HepG2 (cell line): ENCODE results near the gene MAP2K2. TPM values are rescaled to one million over a fixed set of nuclear protein-coding genes. Genes with fewer than 3 reads are reported as not detected.

Experiments
- EED ChIP-seq: sonication (generic); formaldehyde crosslinking; IDR thresholded peaks from 2 replicates; pipeline ENCODE4 v1.5.0; 2020; ENCODE audit warnings: mild to moderate bottlenecking, missing genetic modification reagents
- FOSL2 ChIP-seq: sonication (generic); formaldehyde crosslinking; IDR thresholded peaks from 2 replicates; pipeline ENCODE4 v1.4.0; 2020; ENCODE audit warnings: missing genetic modification reagents
- GATAD1 ChIP-seq: IDR thresholded peaks from 2 replicates; pipeline ENCODE4 v1.6.1; 2016; ENCODE audit warnings: missing genetic modification reagents, missing compliant biosample characterization
- HMGA1 ChIP-seq: sonication (generic); formaldehyde crosslinking; conservative IDR thresholded peaks from 2 replicates; pipeline ENCODE4 v1.4.0; 2020; ENCODE audit warnings: missing genetic modification reagents
- HOXA9 ChIP-seq: sonication (generic); formaldehyde crosslinking; IDR thresholded peaks from 2 replicates; pipeline ENCODE4 v1.8.1; 2022; ENCODE audit warnings: missing genetic modification reagents, mild to moderate bottlenecking, moderate library complexity, borderline replicate concordance
- MAZ ChIP-seq, 2 experiments: sonication (generic) in 1 of 2; formaldehyde crosslinking in 1 of 2; IDR thresholded peaks; 2 replicates each; pipeline versions ENCODE4 v1.5.0 to v1.6.1; 2012 to 2020; ENCODE audit warnings: low read depth in 2 of 2, mild to moderate bottlenecking in 2 of 2, borderline replicate concordance in 1 of 2, improper control_type of control experiment in 1 of 2, low read length in 1 of 2, missing genetic modification reagents in 1 of 2, moderate library complexity in 1 of 2
- MNT ChIP-seq: fragments of 450-650 bp; IDR thresholded peaks from 2 replicates; pipeline ENCODE4 v1.6.1; 2016
- NCOA1 ChIP-seq: sonication (generic); formaldehyde crosslinking; IDR thresholded peaks from 2 replicates; pipeline ENCODE4 v1.9.0; 2021; ENCODE audit warnings: missing genetic modification reagents
- PATZ1 ChIP-seq: sonication (generic); formaldehyde crosslinking; IDR thresholded peaks from 2 replicates; pipeline ENCODE4 v1.4.0; 2020; ENCODE audit warnings: missing genetic modification reagents
- POLR2G ChIP-seq: fragments of 200-400 bp; formaldehyde crosslinking; IDR thresholded peaks from 2 replicates; pipeline ENCODE4 v1.6.1; 2018; ENCODE audit warnings: mild to moderate bottlenecking, low read depth, low read length, moderate library complexity
- PPARG ChIP-seq: conservative IDR thresholded peaks from 2 replicates; pipeline ENCODE4 v1.6.1; 2016; ENCODE audit warnings: missing biosample characterization, missing genetic modification reagents
- RFX3 ChIP-seq: IDR thresholded peaks from 2 replicates; pipeline ENCODE4 v1.6.1; 2016; ENCODE audit warnings: missing biosample characterization, missing genetic modification reagents
- RFXAP ChIP-seq: sonication (generic); formaldehyde crosslinking; IDR thresholded peaks from 2 replicates; pipeline ENCODE4 v1.4.0; 2020; ENCODE audit warnings: missing genetic modification reagents, borderline replicate concordance
- SMC3 ChIP-seq: IDR thresholded peaks from 2 replicates; pipeline ENCODE4 v1.6.1; 2011; ENCODE audit warnings: low read length, improper control_type of control experiment
- ZNF121 ChIP-seq: sonication (generic); formaldehyde crosslinking; IDR thresholded peaks from 2 replicates; pipeline ENCODE4 v1.5.0; 2020; ENCODE audit warnings: mild to moderate bottlenecking, missing genetic modification reagents
- ZNF205 ChIP-seq: IDR thresholded peaks from 2 replicates; pipeline ENCODE4 v1.6.1; 2018; ENCODE audit warnings: missing biosample characterization, missing genetic modification reagents
- ZNF44 ChIP-seq: sonication (generic); formaldehyde crosslinking; IDR thresholded peaks from 2 replicates; pipeline ENCODE4 v1.5.1; 2020; ENCODE audit warnings: mild to moderate bottlenecking, missing genetic modification reagents
- ZNF816 ChIP-seq: sonication (generic); formaldehyde crosslinking; IDR thresholded peaks from 2 replicates; pipeline ENCODE4 v1.8.0; 2022; ENCODE audit warnings: missing genetic modification reagents, mild to moderate bottlenecking, borderline replicate concordance
- polyA plus RNA-seq, 8 experiments: library from polyadenylated mRNA; depleted of rRNA in 3 of 8; stranded (reverse) in 7 of 8; unstranded in 1 of 8; fragments of >200 nt; fragmentation: Illumina TruSeq in 4 of 8; extraction: Trizol in 4 of 8; gene quantifications; 2 replicates each; pipeline versions ENCODE4 v1.2.1 to v1.2.3, GENCODE V29; 2011 to 2016; ENCODE audit warnings: low read depth in 4 of 8, missing spikeins in 1 of 8, mixed read lengths in 1 of 8; ENCODE audit not compliant: insufficient read depth in 1 of 8
- total RNA-seq, 5 experiments: library from RNA; depleted of rRNA; stranded (reverse); fragments of >200 nt; fragmentation: Illumina TruSeq; extraction: Trizol; gene quantifications; 2 replicates each; pipeline ENCODE4 v1.2.3, GENCODE V29; 2016; ENCODE audit warnings: low read depth in 1 of 5
- TF ChIP-seq, protein P1 (sequence below): sonication (generic); formaldehyde crosslinking; conservative IDR thresholded peaks from 2 replicates; pipeline ENCODE4 v1.4.0; 2020; ENCODE audit warnings: mild to moderate bottlenecking, missing genetic modification reagents, moderate library complexity
- TF ChIP-seq, protein P2 (sequence below): sonication (generic); formaldehyde crosslinking; IDR thresholded peaks from 2 replicates; pipeline ENCODE4 v1.9.0; 2021; ENCODE audit warnings: missing genetic modification reagents, mild to moderate bottlenecking, borderline replicate concordance

MAP2K2 gene
- total and polyA plus RNA-seq, 2 of the 13 experiments (the other 11 are each of a cell fraction or from before 2014, with no cell fraction given) = 70.3 to 80.9 TPM

DNA sequence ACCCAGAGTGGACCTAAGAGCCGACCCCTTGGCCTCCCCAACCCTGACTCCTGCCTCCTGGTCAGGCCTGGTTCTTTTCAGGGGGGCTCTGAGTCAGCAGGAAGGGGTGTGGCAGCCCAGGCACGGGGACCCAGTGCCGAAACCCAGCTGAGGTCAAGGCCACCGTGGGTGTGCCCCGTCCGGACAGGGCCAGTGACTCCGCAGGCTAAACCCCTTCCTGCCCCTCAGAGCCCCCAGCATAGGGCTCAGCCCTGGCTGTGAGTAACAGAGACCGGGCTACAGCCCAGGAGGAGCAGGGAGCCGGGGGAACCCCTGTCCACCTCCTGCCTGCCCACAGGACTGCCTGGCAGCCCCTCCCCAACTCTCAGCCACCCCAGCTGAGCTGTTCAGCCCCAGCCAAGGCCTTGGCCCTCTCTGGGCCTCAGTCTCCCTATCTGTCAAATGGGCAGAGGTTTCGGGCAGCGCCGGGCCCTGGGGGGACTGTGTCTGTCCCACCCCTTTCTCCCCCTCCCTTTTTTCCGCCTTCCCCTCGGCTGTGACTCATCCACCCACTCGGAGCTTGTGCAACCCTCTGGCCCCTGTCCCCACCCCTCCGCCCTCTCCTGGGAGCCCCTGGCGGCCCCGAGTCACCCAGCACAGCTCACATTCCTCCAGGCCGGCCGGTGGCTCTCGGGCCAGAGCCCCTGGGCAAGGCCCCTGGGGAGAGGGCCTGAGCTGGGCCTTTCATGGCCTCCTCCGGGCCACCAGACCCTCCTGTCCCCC is 65.8 kb downstream of the MAP2K2 start (continued):
- TF ChIP-seq PPARG (CRISPR knock-in tag) (0 out of 2 replicates have a peak, but pooled peaks have one; percentile 5), ZNF205 (peak; percentile 81; the same call in 1 of the 2 replicates), HMGA1 (CRISPR knock-in tag) (no peak), ZNF816 (CRISPR knock-in tag) (no peak; the same call in 1 of the 2 replicates), RFXAP (peak; percentile 40; the same call in 1 of the 2 replicates), POLR2G (peak; percentile 78), PATZ1 (peak; percentile 96), GATAD1 (CRISPR knock-in tag) (peak; percentile 18; the same call in 1 of the 2 replicates), ZNF121 (CRISPR knock-in tag) (peak; percentile 32; the same call in 1 of the 2 replicates), MNT (no peak), ZNF44 (CRISPR knock-in tag) (0 out of 2 replicates have a peak, but pooled peaks have one; percentile 41), RFX3 (CRISPR knock-in tag) (no peak), FOSL2 (peak; percentile 96), HOXA9 (CRISPR knock-in tag) (peak; percentile 60; the same call in 1 of the 2 replicates), EED (peak; percentile 21), SMC3 (no peak), NCOA1 (CRISPR knock-in tag) (peak; percentile 37; the same call in 1 of the 2 replicates), MAZ (IDR thresholded peaks at IDR 0.05; ENCODE audit: borderline replicate concordance, low read depth, low read length) (peak; percentile 93), MAZ (CRISPR knock-in tag; IDR thresholded peaks at IDR 0.05; ENCODE audit: low read depth) (peak; percentile 74)
- TF ChIP-seq, protein P1, sequence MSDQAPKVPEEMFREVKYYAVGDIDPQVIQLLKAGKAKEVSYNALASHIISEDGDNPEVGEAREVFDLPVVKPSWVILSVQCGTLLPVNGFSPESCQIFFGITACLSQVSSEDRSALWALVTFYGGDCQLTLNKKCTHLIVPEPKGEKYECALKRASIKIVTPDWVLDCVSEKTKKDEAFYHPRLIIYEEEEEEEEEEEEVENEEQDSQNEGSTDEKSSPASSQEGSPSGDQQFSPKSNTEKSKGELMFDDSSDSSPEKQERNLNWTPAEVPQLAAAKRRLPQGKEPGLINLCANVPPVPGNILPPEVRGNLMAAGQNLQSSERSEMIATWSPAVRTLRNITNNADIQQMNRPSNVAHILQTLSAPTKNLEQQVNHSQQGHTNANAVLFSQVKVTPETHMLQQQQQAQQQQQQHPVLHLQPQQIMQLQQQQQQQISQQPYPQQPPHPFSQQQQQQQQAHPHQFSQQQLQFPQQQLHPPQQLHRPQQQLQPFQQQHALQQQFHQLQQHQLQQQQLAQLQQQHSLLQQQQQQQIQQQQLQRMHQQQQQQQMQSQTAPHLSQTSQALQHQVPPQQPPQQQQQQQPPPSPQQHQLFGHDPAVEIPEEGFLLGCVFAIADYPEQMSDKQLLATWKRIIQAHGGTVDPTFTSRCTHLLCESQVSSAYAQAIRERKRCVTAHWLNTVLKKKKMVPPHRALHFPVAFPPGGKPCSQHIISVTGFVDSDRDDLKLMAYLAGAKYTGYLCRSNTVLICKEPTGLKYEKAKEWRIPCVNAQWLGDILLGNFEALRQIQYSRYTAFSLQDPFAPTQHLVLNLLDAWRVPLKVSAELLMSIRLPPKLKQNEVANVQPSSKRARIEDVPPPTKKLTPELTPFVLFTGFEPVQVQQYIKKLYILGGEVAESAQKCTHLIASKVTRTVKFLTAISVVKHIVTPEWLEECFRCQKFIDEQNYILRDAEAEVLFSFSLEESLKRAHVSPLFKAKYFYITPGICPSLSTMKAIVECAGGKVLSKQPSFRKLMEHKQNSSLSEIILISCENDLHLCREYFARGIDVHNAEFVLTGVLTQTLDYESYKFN (CRISPR knock-in tag) = peak; percentile 64
- TF ChIP-seq, protein P2, sequence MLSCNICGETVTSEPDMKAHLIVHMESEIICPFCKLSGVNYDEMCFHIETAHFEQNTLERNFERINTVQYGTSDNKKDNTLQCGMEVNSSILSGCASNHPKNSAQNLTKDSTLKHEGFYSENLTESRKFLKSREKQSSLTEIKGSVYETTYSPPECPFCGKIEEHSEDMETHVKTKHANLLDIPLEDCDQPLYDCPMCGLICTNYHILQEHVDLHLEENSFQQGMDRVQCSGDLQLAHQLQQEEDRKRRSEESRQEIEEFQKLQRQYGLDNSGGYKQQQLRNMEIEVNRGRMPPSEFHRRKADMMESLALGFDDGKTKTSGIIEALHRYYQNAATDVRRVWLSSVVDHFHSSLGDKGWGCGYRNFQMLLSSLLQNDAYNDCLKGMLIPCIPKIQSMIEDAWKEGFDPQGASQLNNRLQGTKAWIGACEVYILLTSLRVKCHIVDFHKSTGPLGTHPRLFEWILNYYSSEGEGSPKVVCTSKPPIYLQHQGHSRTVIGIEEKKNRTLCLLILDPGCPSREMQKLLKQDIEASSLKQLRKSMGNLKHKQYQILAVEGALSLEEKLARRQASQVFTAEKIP = no peak
